GM12875 (cell line): Measurements from ENCODE around the gene SMTN.

Experiments
- H3K4me3 ChIP-seq: one replicate; pipeline ENCODE4 v1.5.1; 2011; ENCODE audit warnings: low read depth, low read length, control low read depth
- TF ChIP-seq, protein P1 (sequence below): IDR thresholded peaks from 2 replicates; pipeline ENCODE4 v1.5.1; 2011; ENCODE audit warnings: low read depth, mild to moderate bottlenecking, control low read depth, inconsistent platforms, low read length, moderate library complexity, borderline replicate concordance; ENCODE audit not compliant: insufficient read depth

Gene SMTN

DNA sequence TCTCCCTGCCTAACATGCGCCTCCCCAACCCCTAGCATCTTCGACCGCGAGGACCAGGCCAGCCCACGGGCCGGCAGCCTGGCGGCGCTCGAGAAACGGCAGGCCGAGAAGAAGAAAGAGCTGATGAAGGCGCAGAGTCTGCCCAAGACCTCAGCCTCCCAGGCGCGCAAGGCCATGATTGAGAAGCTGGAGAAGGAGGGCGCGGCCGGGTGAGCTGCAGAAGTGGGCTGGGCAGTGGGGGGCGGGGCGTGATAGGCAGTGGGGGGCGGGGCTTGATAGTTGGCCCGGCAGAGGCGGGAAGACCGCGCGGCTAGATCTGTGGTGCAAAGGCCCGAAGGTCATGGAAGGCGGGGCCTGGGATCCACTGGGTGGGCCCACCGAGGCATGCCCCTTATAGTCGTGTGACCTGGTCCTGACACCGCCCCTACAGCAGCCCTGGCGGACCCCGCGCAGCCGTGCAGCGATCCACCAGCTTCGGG lies 17.6 kb downstream of the SMTN start:
- H3K4me3 ChIP-seq: no peak overlapping the region
- TF ChIP-seq, protein P1, sequence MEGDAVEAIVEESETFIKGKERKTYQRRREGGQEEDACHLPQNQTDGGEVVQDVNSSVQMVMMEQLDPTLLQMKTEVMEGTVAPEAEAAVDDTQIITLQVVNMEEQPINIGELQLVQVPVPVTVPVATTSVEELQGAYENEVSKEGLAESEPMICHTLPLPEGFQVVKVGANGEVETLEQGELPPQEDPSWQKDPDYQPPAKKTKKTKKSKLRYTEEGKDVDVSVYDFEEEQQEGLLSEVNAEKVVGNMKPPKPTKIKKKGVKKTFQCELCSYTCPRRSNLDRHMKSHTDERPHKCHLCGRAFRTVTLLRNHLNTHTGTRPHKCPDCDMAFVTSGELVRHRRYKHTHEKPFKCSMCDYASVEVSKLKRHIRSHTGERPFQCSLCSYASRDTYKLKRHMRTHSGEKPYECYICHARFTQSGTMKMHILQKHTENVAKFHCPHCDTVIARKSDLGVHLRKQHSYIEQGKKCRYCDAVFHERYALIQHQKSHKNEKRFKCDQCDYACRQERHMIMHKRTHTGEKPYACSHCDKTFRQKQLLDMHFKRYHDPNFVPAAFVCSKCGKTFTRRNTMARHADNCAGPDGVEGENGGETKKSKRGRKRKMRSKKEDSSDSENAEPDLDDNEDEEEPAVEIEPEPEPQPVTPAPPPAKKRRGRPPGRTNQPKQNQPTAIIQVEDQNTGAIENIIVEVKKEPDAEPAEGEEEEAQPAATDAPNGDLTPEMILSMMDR: no peak

DNA sequence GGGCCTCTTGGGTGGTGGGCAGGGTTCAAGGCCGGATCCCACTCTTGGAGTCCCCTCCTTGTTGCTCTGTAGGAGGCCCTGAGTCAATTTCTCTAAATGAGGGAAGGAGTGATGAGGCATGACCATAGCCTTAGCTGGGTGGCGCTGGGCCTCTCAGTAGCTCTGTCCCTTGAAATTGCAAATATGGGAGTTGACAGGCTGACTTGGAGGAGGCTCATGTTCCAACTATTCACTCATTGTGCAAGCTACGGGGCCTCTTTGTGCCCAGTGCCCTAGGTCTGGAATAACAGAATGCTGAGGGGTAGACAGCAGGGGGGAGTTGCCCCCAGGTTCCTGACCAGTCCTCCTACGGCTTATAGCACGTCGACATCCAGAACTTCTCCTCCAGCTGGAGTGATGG lies 18.3 kb downstream of the SMTN start:
- TF ChIP-seq, protein P1: no peak
- no peak overlapping the region for H3K4me3 ChIP-seq

DNA sequence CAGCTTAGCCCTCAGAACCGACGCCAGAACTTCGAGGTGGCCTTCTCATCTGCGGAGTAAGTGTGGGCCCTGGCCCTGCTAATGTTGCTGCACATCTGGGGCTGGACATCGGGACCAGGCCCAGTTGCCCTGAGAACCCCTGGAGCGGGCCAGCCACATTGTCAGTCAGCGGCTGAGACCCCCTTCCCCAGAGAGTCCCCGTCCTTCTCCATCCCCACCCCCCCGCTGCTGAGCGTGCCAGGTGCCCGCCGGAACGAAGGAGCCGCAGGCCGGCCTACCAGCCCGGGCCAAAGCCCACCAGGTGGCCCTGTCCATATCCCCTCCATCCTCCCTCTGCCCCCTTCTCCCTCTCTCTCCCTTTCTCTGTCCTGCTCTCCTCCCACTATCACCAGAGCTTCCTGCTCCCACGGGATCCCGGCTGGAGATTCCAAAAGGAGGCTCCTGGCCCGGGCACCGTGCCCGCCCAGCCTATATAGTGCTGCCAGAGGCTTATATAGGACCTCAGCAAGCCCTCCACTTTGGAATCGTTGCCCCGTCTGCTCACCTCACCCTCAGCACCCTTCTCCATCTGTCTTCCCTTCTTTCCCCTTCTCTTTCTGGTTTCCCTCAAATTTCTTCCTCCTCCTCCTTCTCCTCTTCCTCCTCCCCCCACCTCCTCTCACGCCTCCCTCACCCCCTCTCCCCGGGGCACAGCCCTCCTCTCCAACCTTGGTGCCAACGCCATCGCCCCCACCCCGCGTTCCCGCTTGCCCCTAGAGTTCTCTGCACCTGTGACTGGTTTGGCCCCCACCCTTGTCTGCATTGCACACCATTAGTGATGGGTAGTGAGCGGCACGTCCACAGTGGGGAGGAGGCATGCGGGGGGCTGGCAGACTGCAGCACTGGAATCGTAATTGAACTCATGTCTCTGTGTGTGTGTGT lies 19.0 kb downstream of the SMTN start:
- TF ChIP-seq, protein P1: no peak
- H3K4me3 ChIP-seq: no peak overlapping the region

DNA sequence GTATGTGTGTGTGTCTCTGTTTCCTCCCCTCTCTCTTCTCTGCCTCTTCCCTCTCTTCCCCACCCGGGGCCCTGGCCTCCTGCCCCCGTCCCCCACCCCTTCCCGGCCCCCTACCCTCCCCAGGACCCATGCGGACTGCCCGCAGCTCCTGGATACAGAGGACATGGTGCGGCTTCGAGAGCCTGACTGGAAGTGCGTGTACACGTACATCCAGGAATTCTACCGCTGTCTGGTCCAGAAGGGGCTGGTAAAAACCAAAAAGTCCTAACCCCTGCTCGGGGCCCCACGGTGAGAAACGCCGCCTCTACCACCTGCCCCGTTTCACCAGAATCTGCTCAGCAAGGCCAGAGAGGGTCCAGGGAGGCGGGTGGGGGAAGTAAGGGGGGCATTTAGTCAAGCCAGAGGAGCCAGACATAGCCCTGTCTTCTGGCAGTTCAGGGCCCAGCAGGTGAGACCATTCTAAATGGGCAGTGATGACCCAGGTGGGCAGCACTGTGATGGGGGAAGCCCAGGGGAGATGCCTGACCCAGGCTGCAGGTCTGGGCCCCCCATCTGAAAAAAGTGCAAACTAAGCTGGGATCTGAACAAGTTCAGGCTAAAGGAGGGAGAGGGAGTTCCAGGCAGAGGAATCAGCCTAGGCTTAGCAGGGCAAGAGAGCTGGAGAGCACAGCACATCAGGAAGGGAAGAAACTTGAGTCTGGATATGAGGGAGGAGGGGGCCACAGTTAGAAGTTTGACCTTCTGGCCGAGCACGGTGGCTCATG lies 19.8 kb downstream of the SMTN start:
- no peak overlapping the region for H3K4me3 ChIP-seq
- TF ChIP-seq, protein P1: no peak

GRCh38 chr22:31102441-31103081 lies 21.4 kb downstream of the SMTN start:
- TF ChIP-seq, protein P1: no peak
- no peak overlapping the region for H3K4me3 ChIP-seq

DNA sequence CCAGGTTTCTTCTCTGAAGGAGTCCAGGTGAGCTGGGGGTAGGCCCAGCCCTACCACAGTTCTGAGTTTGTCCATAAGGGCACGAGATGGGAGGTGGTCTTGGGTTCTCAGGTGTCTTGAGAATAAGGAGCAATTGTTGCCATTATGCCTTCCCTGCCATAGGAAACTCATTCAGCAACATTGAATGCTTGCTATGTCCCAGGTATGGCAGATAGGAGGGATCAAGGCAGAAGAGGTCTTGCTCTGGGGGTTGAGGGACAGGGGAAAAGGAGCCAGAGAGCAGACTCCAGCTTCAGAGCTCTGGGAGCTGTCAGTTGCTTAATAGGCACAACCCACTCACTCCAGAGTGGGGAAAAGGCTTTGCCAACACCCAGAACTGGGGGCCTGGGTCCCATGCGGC lies 22.0 kb downstream of the SMTN start:
- H3K4me3 ChIP-seq: no peak overlapping the region
- TF ChIP-seq, protein P1: no peak
